HG03342 (cell line): ENCODE measurements around the gene PDGFRA.
"Not testable (repeated sequence)": the region's sequence is repeated elsewhere in the genome, so short reads cannot be mapped to it uniquely, and the experiment has no call there.

ENCODE experiments used
- ATAC-seq: cut with Tn5 transposase; IDR thresholded peaks from one replicate; pipeline ENCODE4 v1.9.1; 2021; ENCODE audit warnings: mild to moderate bottlenecking, moderate library complexity; ENCODE audit not compliant: unreplicated experiment

PDGFRA gene

GRCh38 chr4:54227256-54228055 lies 1.6 kb upstream of the PDGFRA start:
- ATAC-seq = no peak

- ATAC-seq = no peak
Observed at GRCh38 chr4:54228056-54228527, 1.0 kb upstream of the PDGFRA start.

GRCh38 chr4:54228546-54228945 lies 547 bp upstream of the PDGFRA start:
- no peak for ATAC-seq

- no peak for ATAC-seq
Observed at GRCh38 chr4:54229631-54230483, 764 bp downstream of the PDGFRA start.

GRCh38 chr4:54230484-54231418 lies 1.7 kb downstream of the PDGFRA start:
- no peak for ATAC-seq

- no peak for ATAC-seq
Observed at GRCh38 chr4:54231419-54231767, 2.3 kb downstream of the PDGFRA start.

- ATAC-seq = no peak
Observed at GRCh38 chr4:54231768-54232688, 2.9 kb downstream of the PDGFRA start.

- ATAC-seq = peak; percentile 88
Observed at GRCh38 chr4:54233277-54233696, 4.2 kb downstream of the PDGFRA start.

GRCh38 chr4:54233697-54234496 lies 4.8 kb downstream of the PDGFRA start:
- peak; percentile 15 for ATAC-seq

- no peak for ATAC-seq
Observed at GRCh38 chr4:54234497-54235205, 5.6 kb downstream of the PDGFRA start.

- ATAC-seq = not testable (repeated sequence)
Observed at GRCh38 chr4:54236316-54236715, 7.2 kb downstream of the PDGFRA start.

- no peak for ATAC-seq
Observed at GRCh38 chr4:54237770-54238169, 8.7 kb downstream of the PDGFRA start.

GRCh38 chr4:54238389-54238788 lies 9.3 kb downstream of the PDGFRA start:
- no peak for ATAC-seq

GRCh38 chr4:54241268-54241823 lies 12.3 kb downstream of the PDGFRA start:
- not testable (repeated sequence) for ATAC-seq

GRCh38 chr4:54243541-54243940 lies 14.4 kb downstream of the PDGFRA start:
- ATAC-seq = not testable (repeated sequence)

GRCh38 chr4:54252312-54252711 lies 23.2 kb downstream of the PDGFRA start:
- ATAC-seq = not testable (repeated sequence)

GRCh38 chr4:54254116-54254914 lies 25.2 kb downstream of the PDGFRA start:
- no peak for ATAC-seq
